GM13976 (cell line): ENCODE results near the gene ATRIP.
"Not testable (repeated sequence)": the region's sequence is repeated elsewhere in the genome, so short reads cannot be mapped to it uniquely, and the experiment has no call there.

ENCODE experiments used
- DNase-seq: peaks from one replicate; pipeline ENCODE4 v3.0.0; 2012; ENCODE audit warnings: low spot score
- CTCF ChIP-seq: IDR thresholded peaks from 2 replicates; pipeline ENCODE4 v1.5.1; 2012; ENCODE audit warnings: borderline replicate concordance, mild to moderate bottlenecking; ENCODE audit not compliant: insufficient read depth; ENCODE audit errors: extremely low read depth, missing control alignments, control extremely low read depth
- in situ Hi-C: fragments of 300-500 bp; cut with MboI; formaldehyde crosslinking; loops from one replicate; pipeline ENCODE4 v1.12.0; 2022; ENCODE audit warnings: low sequenced_read_pairs, mixed read lengths, inconsistent platforms; ENCODE audit not compliant: unreplicated experiment

Gene ATRIP

GRCh38 chr3:48474619-48475018, 28.1 kb downstream of the ATRIP start:
- TF ChIP-seq CTCF, result no peak
- no peak for DNase-seq
- in situ Hi-C loops, result no loop called here

- no peak for DNase-seq
- in situ Hi-C loops, result no loop called here
- no peak for TF ChIP-seq CTCF
Observed at GRCh38 chr3:48475188-48475587, 28.7 kb downstream of the ATRIP start.

- peak; percentile 17 for DNase-seq
- no peak for TF ChIP-seq CTCF
- in situ Hi-C loops, result no loop called here
Observed at GRCh38 chr3:48476426-48477053, 30.0 kb downstream of the ATRIP start.

GRCh38 chr3:48477959-48478520, 31.5 kb downstream of the ATRIP start:
- in situ Hi-C loops, result no loop called here
- DNase-seq, result no peak
- TF ChIP-seq CTCF, result no peak

- peak; percentile 45 for DNase-seq
- TF ChIP-seq CTCF, result no peak
- in situ Hi-C loops, result no loop called here
Observed at GRCh38 chr3:48478626-48479555, 32.4 kb downstream of the ATRIP start.

GRCh38 chr3:48480891-48481290, 34.4 kb downstream of the ATRIP start:
- in situ Hi-C loops, DNase-seq: not testable (repeated sequence)

- in situ Hi-C loops, DNase-seq: not testable (repeated sequence)
Observed at GRCh38 chr3:48482822-48483221, 36.3 kb downstream of the ATRIP start.
